GM18861 (cell line): Measurements from ENCODE around the gene EXOG.
A peak's percentile ranks its signal among the peaks of the same experiment; 100 is the strongest.

ENCODE experiments used
- ATAC-seq: cut with Tn5 transposase; IDR thresholded peaks from one replicate; pipeline ENCODE4 v1.9.1; 2021; ENCODE audit not compliant: unreplicated experiment

EXOG gene, protein sequence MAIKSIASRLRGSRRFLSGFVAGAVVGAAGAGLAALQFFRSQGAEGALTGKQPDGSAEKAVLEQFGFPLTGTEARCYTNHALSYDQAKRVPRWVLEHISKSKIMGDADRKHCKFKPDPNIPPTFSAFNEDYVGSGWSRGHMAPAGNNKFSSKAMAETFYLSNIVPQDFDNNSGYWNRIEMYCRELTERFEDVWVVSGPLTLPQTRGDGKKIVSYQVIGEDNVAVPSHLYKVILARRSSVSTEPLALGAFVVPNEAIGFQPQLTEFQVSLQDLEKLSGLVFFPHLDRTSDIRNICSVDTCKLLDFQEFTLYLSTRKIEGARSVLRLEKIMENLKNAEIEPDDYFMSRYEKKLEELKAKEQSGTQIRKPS

DNA sequence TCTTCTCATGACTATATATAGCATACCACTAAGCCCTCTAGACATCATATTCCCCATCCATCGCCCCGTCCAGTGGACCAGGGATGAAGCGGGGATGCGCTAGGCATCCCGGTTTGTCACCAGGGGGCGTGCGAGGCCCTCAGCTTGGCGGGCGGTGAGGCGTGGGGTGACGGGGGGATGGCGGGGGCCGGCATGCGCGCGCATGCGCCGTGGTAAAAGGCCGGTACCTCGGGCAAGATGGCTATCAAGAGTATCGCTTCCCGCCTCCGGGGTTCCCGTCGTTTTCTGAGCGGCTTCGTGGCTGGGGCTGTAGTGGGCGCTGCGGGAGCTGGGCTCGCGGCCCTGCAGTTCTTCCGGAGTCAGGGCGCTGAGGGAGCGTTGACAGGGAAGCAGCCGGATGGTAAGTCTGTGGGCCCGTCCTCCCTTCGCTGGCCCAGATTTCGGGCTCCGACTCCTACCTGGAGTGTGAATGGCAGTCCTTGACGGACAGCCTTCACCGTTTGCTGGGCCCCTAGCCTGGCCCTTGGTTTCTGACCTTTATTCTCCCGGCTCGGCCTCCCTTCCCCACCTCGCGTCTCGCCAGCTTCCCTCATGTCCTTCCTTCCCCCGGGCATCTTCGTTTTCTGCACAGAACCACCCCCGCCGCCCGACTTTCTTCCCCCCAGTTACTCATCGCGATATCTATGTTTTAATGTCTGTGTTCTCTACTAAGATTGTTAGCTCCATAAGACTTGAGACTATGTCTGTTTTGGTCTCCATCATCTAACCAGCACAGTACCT, at the start of gene EXOG:
Gene EXOG (plus strand): TSS at position 210 of the 780 bp plus-strand sequence. CDS start 28 bp downstream, at position 238.
- peak; percentile 75 for ATAC-seq

DNA sequence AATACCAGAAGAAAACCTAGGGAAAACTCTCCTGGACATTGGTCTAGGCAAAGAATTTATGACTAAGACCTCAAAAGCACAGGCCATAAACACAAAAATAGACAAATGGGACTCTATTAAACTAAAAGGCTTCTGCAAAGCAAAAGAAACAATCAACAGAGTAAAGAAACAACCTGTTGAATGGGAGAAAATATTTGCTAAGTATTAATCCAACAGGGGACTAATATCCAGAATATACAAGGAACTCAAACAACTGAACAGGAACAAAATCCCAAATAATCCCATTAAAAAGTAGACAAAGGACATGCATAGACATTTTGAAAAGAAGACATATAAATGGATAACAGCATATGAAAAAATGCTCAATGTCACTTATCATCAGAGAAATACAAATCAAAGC, 49.3 kb upstream of the EXOG start:
- no peak for ATAC-seq

DNA sequence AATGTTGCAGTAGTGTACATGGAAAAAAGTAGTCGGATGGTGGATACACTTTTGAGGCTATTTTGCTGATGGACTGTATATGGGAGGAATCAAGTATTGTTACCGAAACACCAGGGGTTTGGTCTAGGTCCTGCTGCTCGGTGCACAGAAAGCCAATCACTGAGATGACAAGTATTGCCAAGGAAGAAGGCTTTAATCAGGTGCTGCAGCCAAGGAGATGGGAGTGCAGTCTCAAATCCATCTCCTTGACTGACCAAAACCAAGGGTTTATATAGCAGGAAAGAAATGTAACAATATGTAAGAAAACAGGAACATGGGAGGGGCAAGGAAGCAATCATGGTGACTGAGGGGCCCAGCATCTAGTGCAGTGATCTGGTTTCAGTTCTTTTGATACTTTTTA, 45.3 kb upstream of the EXOG start:
- no peak for ATAC-seq

DNA sequence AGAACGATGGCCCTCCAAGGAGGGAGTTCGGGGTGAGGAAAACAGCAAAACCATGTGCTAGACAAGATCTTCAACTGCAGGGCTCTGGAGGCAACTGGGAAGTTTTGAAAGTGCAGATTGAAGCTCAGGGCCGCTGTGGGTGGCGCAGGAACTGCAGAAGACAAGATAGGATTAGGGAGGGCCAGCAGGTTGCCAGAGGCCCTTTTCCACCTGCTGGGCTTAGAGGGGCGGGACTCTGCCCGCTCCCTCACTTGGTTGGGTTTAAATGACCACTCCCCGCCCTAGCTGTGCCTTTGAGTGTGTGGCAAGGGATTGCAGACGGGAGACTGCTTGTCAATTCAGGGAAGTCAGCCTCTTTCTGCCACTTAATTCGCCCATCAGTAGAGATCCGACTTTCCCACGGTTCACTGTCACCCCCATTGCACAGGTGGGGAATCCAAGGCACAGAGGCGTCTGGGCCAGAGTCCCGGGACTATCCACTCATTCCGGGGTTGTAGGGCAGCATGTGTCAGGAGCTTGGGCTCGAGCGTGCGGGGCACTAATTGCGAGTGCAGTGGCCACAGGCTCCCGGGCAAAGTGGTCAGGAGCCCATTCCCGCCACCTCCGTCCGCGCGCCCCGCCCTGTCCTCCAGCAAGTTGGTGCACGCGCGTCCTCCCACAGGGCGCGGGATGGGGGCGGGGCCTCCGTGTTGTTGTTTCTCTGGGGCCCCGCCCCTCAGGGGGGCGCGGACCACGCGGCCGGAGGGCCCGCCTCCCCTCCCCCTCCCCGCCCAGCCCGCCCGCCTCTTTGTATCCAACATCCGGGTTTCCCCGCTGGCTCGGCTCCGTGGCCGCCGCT, 42.8 kb upstream of the EXOG start, which contains the start of gene ACVR2B:
Gene ACVR2B (plus strand): TSS at position 816 of the 838 bp plus-strand sequence. CDS start 433 bp downstream, outside the sequence.
- ATAC-seq = no peak

DNA sequence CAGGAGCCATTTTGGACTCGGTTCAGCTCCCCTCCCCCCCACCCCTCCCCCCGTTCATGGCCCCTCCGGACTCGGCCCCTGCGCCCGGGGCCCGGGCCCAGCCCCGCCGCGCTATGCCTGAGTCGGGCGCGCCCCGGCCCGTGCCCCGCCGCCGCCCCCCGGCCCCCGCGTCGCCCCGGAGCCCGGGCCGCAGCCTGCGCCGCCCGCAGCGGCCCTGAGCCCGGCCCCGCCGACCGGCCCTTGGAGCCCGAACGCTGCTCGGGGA, 42.3 kb upstream of the EXOG start:
- ATAC-seq = no peak

DNA sequence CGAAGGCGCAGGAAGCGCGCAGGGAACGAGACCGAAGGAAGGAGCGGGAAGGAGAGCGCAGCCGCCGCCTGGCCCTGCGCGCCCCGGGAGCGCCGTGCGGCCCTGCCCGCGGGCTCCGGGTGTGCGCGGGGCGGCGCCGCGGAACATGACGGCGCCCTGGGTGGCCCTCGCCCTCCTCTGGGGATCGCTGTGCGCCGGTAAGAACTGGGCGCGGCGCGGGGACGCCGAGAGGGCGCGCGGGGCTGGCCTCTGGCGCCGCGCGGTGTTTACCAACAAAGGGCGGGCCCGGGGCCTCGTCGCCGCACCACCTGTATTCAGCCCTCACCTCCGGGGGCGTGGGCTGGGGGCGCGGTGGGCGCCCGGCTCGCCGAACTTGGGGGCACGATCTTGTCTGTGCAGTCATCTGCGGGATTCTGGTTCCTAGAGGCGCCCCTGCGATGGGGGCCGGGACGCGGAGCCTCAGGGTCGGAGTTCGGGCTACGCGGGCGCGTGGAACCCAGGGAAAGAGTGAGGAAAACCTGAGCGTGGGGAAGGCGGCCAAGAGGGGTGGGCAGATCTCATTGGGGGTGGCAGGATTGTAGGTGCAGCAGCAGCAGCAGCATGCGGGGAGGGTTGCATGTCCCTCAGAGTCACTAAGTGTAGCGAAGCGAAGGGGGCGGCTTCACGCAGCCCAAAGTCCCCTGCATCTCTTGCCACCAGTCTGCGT, 41.8 kb upstream of the EXOG start:
- ATAC-seq = no peak

DNA sequence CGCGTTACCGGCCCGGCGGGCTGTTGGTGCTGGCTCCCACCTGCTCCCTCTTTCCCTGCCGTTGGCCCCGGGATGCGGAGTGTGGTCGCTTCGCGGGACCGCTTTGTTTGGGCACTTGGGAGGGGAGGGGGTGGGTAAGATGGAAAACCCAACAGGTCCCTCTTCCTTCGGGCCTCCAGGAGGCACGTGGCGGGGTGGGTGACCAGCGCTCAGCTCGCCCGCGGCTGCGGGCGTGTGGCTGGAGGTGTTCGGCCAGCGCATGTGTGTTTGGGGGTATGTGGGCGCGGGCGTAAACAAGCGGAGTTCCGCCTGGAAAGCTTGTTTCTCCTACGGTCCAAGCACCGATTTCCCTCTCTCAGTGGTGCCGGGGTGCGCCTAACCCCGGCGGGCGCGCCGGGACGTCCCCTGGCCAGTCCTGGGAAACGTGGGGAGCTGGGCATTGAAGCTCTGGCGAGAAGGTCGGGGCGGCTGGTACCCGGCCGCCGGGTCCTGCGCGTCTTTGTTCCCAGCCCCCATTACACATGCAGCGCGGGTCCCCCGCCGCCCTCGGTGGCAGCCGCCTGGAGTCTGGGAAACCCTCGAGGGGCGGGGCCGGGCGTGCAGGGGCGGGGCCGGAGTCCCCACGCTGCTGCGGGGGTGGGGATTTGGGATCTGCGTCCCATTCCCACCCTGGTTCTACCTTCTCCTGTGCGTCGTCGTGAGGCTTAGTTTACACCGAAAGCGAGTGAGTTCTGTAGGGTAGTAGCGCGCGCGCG, 41.1 kb upstream of the EXOG start:
- ATAC-seq = no peak

DNA sequence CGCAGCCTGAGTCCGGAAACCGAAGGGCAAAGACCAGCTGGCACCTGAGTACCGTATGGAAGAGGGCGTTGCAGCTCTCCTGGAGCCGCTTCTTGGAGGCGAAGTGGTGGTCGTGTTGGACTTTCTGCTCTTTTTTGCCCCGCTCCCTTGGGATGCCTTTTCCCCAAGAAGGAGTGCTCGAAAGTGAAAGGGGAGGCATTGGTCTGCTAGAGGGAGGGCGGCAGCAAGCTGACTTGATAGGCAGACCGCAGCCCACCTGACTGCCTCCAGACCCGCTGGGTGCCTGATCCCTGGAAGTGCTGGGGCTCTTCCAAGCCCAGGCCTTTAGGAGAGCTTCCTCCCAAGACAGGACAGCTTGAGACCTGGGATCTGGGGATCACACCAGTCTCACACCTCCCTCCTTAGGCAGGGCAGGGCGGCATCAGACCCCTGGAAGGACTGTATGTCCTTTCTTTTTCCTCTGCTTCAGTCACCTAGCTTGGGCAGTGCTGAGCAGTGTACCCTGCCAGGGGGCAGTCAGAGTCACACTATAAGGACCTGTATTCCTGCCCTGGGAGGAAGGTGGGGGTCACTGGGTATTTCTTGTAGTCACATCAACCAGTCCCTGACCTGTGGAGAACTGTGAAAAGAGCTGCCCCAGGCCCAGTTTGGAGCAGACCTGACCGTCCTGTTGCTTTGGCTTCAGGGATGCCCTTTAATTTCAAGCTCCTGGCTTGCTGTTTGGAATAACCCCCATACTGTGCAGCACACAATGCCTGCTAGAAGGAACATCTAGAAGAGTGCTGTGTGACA, 40.3 kb upstream of the EXOG start:
- ATAC-seq = no peak

DNA sequence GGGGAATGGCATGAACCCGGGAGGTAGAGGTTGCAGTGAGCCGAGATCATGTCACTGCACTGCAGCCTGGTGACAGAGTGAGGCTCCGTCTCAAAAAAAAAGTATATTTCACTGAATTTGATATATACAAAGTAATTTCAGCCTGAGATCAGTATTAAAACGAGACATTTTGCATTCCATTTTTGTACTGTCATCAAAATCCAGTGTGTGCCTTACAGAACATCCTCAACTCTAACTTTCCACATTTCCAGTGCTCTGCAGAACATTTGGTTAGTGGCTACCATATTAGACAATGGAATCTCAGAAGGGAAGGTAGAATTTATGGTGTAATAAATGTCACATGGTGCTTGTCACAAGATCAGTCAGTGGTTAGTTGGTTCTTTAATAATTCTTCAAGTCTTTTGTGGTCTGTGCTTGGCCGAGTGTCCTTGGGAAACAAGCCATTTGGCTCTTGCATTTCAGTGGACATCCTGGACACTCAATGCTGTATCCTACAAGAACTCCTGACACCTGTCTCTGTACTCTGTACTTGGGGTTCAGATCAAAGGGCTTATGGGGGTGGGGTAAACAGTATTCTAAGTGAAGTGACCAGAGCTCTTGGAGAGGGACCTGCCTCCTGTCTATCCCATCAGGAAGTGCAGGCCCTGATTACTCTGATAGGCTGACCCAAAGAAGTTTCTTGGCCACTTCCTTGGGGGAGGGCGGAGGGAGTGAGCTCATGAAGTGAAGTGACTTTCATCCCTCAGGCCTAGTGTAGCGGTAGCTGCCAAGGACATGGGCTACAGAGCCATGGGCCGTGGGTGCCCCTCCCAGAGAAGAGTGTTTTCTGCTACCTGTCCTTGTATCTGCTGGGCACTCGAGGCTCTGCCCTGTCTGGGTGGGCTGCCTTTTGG, 38.8 kb upstream of the EXOG start:
- ATAC-seq = no peak

DNA sequence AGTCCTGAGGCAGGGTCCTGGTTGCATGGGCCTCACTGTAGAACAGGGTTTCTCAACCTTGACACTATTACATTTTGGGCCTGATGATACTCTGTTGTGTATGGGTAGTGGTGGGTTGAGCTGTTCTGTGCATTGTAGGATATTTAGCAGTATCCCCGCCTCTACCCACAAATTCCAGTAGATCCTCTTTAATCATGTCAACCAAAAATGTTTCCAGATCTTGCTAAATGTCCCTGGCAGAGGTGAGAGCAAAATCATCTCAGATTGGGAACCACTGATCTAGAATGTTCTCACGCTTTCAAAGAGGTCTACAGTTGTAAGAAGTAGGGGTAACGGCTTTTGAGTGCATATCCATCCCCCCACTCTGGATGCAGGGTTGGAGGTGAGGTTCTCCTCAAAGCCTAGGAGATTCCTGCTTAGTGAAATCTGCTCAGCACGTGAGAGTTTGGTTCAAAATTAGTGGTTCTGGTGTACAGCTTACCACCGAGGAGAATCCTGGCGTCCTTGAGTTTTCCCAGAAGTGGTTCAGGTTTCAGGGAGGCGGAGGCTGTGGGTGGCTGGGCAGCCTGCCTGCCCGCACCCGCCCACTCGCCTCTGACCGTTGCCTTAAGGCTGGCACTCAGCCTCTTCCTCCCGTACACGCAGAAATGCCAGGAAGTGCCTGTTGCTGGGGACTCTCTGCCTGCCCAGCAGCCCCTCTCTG, 37.2 kb upstream of the EXOG start:
- ATAC-seq = no peak

DNA sequence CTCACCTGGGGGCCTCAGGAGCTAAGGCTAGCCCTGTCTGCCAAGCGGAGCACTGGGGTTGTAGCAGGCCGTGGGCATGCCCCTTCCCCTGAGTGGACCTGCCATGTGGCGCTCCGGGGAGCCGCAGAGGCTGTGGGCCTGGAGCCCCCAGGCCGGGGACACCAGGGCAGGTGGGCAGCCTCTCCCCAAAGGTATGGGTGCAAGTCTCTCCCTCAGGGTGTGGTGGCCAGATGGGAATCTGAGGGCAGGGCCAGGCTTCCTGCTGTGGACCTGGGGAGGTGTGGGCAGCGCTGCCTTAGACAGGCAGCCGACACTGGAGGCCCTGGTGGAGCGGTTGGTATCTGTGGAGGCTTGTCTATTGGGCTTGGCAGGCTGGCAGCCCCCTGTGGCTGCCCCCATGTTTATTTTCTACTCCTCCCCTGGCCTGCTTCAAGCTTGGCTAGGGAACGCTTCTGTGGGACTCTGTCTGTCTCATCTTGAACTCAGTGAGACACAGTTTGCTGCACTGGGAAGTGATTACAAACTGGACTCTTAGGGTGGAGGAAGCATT, 36.6 kb upstream of the EXOG start:
- no peak for ATAC-seq

DNA sequence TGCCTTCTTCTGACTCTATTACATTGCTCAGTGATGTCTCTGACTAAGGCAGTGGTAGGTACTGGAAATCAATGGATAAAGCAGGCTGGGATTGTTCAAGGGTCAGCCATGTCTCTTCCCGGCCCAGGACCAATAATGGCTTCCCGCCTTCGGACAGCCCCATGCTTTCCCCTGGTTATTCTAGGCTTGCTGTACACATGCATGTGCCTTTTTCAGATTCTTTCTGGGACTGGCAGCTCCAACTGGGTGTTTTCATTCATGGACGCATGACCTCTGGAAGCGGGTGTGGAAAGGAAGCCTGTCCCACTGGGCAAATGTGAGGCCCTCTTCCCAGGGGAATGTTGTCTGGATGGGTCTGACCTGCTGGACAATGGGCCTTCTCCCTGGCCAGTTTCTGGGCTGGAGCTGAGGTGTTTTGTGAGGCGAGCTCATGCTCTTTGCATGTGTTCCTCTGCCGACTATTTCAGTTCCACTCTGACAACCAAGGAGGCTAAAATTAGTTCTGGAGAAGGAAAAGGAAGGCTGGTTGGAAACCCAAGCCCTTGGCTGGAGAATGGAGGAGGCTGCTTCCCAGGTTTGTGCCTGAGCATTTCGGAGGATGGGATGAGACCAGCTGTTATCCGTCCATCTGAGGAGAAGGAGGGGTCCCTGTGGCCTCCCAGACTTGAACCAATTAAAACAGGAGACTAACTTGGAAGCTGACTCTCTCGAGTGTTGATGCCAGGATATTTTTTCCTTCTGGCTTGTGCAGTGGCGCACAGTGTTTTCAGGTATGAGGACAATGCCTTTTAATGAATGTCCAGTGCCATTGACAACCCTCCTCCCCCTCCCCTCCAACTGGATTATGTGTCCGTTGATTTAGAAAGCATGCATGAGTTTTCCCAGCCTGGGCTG, 35.5 kb upstream of the EXOG start:
- ATAC-seq = no peak

DNA sequence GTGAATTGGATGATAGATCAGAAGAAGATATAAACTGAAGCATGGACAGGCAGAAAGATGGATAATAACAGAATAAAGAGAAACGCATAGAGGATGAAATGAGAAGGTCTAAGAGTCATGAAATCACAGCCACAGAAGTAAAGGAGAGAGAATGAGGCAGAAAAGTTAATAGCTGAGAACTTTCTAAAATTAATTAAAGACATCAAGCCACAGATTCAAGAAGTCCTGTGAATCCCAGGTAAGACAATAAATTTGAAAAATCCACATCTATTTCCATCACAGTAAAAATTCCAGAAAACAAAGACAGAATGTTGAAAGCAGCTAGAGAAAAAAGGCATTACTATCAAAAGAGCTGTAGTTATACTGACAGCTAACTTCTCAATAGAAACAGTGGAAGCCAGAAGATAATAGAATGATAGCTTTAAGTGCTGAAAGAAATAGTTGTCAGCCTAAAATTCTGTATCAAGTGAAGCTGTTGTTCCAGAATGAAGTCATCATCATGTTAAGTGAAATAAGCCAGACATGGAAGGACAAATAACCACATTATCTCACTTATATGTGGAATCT, 30.5 kb upstream of the EXOG start:
- no peak for ATAC-seq

DNA sequence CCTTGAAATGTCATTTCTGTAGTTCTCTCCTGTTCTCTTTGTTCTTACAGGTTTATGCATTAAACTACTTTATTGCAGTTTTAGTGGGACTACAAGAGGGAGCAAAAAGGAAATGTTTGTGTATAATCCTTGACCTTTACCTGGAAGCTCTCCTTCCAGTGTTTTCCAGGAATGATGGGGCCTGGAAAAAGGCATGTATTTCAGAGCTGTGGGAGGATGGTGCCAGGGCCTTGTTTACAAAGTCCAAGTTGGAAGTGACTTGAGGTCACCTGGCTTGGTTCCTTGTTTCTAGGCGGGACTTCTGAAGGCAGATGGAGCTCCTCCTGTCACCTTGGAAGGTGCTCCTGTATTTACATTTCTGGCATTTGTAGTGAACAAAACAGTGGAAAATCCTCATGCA, 27.4 kb upstream of the EXOG start:
- ATAC-seq = no peak

DNA sequence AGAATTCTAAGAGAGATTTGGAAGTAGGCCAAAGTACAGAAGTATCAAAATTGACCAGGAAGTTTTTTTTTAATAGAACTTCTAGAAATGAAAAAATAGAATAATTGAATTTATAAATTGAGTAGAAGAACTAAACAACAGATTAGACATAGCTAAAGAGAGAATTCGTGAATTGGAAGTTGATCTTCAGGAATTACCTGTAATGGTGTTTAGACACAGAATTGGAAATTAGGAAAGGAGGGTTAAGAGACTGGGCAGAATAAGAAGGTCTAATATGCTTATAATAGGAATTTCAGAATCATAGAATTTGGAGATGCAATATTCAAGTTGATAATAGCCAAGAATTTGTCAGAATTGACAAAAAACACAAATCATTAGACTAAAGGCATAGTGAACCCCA, 26.3 kb upstream of the EXOG start:
- ATAC-seq = no peak

DNA sequence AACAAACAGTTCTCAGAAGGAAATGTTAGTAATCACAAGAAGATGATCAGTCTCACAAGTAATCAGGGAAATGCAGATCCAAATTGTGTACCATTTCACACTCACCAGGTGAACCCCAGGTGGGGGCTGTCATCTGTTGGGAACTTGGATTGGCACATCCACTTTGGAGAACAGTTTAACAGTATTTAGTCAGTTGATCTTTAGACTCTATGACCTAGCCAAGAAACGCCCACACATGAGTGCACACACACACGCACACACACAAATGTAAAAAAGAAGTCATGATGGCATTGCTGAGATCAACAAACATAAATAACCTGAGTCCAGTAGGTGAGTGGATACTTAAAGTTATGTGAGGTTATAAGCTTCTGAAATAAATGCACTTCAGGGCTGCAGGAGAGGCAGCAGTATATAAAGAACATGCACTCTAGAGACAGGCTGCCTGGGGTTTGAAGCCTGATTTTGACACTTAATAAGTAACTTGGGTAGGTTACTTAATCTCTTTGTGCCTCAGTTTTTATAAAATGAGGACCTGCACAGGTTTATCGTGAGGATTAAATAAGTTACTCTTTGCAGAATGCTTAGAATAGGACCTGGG, 24.8 kb upstream of the EXOG start:
- ATAC-seq = no peak
